ENCODE results near the gene ULK4. TPM values are rescaled to one million over a fixed set of nuclear protein-coding genes. Genes with fewer than 3 reads are reported as not detected.
"Not testable (repeated sequence)": the region's sequence is repeated elsewhere in the genome, so short reads cannot be mapped to it uniquely, and the experiment has no call there.

The ULK4 gene
- total RNA-seq, 1 experiment from 2014 or later = 2.0 TPM

GRCh38 chr3:41318520-41318919 lies 643.4 kb downstream of the ULK4 start:
- DNase-seq (ENCODE audit: low spot score) = peak; percentile 31

GRCh38 chr3:41317718-41318117 lies 644.2 kb downstream of the ULK4 start:
- peak; percentile 82 for DNase-seq (ENCODE audit: low spot score)

GRCh38 chr3:41317298-41317697 lies 644.6 kb downstream of the ULK4 start:
- DNase-seq (ENCODE audit: low spot score) = no peak

- no peak for DNase-seq (ENCODE audit: low spot score)
Measured at GRCh38 chr3:41315126-41315525, 646.8 kb downstream of the ULK4 start.

GRCh38 chr3:41308119-41308518 lies 653.8 kb downstream of the ULK4 start:
- no peak for DNase-seq (ENCODE audit: low spot score)

- no peak for DNase-seq (ENCODE audit: low spot score)
Measured at GRCh38 chr3:41307065-41307464, 654.8 kb downstream of the ULK4 start.

GRCh38 chr3:41304593-41304992 lies 657.3 kb downstream of the ULK4 start:
- peak; percentile 13 for DNase-seq (ENCODE audit: low spot score)

- DNase-seq (ENCODE audit: low spot score) = no peak
Measured at GRCh38 chr3:41302295-41302694, 659.6 kb downstream of the ULK4 start.

- no peak for DNase-seq (ENCODE audit: low spot score)
Measured at GRCh38 chr3:41301548-41301947, 660.4 kb downstream of the ULK4 start.

- DNase-seq (ENCODE audit: low spot score) = no peak
Measured at GRCh38 chr3:41299036-41299435, 662.9 kb downstream of the ULK4 start.

- DNase-seq (ENCODE audit: low spot score) = no peak
Measured at GRCh38 chr3:41297750-41298149, 664.2 kb downstream of the ULK4 start.

GRCh38 chr3:41296556-41296955 lies 665.3 kb downstream of the ULK4 start:
- DNase-seq (ENCODE audit: low spot score) = no peak

- no peak for DNase-seq (ENCODE audit: low spot score)
Measured at GRCh38 chr3:41295740-41296139, 666.2 kb downstream of the ULK4 start.

GRCh38 chr3:41293169-41293681 lies 668.7 kb downstream of the ULK4 start:
- DNase-seq (ENCODE audit: low spot score) = no peak

GRCh38 chr3:41290736-41291135 lies 671.2 kb downstream of the ULK4 start:
- no peak for DNase-seq (ENCODE audit: low spot score)

GRCh38 chr3:41290306-41290705 lies 671.6 kb downstream of the ULK4 start:
- DNase-seq (ENCODE audit: low spot score) = no peak

GRCh38 chr3:41288785-41289184 lies 673.1 kb downstream of the ULK4 start:
- DNase-seq (ENCODE audit: low spot score) = no peak

GRCh38 chr3:41286305-41286704 lies 675.6 kb downstream of the ULK4 start:
- no peak for DNase-seq (ENCODE audit: low spot score)

GRCh38 chr3:41284934-41285333 lies 677.0 kb downstream of the ULK4 start:
- not testable (repeated sequence) for DNase-seq (ENCODE audit: low spot score)

- DNase-seq (ENCODE audit: low spot score) = no peak
Measured at GRCh38 chr3:41277790-41278465, 684.0 kb downstream of the ULK4 start.

GRCh38 chr3:41276191-41276590 lies 685.7 kb downstream of the ULK4 start:
- no peak for DNase-seq (ENCODE audit: low spot score)

- peak; percentile 13 for DNase-seq (ENCODE audit: low spot score)
Measured at GRCh38 chr3:41274944-41275668, 686.8 kb downstream of the ULK4 start.

- no peak for DNase-seq (ENCODE audit: low spot score)
Measured at GRCh38 chr3:41272667-41273066, 689.2 kb downstream of the ULK4 start.

Measured in A172 (cell line).